Measurements from ENCODE around the gene C5orf58. TPM values are rescaled to one million over a fixed set of nuclear protein-coding genes. Genes with fewer than 3 reads are reported as not detected.
A peak's percentile ranks its signal among the peaks of the same experiment; 100 is the strongest.

Gene C5orf58
- total and polyA plus RNA-seq, 10 of the 15 experiments (the other 5 are each of a cell fraction or from before 2014, with no cell fraction given) = 0.13 to 0.27 (median 0.26) TPM; not detected in 7

- WGBS (ENCODE audit: insufficient coverage, insufficient replicate concordance, low lambda C conversion rate, missing lambda C conversion rate) = 95% methylated on average over 4 of the region's 4 CpGs
- H3K9ac ChIP-seq (ENCODE audit: control insufficient read depth, insufficient read depth, low read length) = peak overlapping the region; percentile 50; the same call in 1 of the 2 replicates
- H3K4me1 ChIP-seq (ENCODE audit: control insufficient read depth, insufficient read depth, low read length) = peaks cover 31% of the 10 kb centered on the region
- H3K36me3 ChIP-seq (ENCODE audit: control insufficient read depth in 2 of 2, insufficient read depth in 2 of 2, low read length in 1 of 2) = peaks cover 4 to 8% of the 10 kb centered on the region in 2 experiments; a peak in 3 of 4 replicates
- H3K4me3 ChIP-seq = peak overlapping the region; percentile 2; the same call in 1 of the 2 replicates
- no peaks in the 10 kb centered on the region for H3K27me3 ChIP-seq (replicated peaks in 1 of 2; ENCODE audit: control insufficient read depth in 2 of 2, insufficient read depth in 2 of 2, low read length in 1 of 2)
- H3K4me2 ChIP-seq (ENCODE audit: control insufficient read depth, insufficient read depth) = peak overlapping the region; percentile 79
- DNase-seq (ENCODE audit: low read depth, low spot score) (no peak), FAIRE-seq (no peak), ATAC-seq (no peak)
- intact Hi-C loops (cut with micrococcal nuclease; ENCODE audit: unreplicated experiment) = loop anchor here (1.0 kb wide), 2 partner anchors 14 to 18 kb away; partner anchors contain the start of gene LCP2
- ChIA-PET RAD21 (ENCODE audit: unreplicated experiment) (interaction anchor here (1.2 to 8.9 kb wide), 9 partner anchors 12 to 59 kb away, joined by 4 to 182 read pairs (median 12); partner anchors contain the start of gene LCP2), CTCF (interaction anchor here (0.8 to 8.1 kb wide), 13 partner anchors 9 to 132 kb away, joined by 3 to 126 read pairs (median 3); partner anchors contain the start of gene LCP2), SMC1A (ENCODE audit: uncharacterized antibody, unreplicated experiment) (interaction anchor here (0.9 to 16.6 kb wide), 8 partner anchors 11 to 142 kb away, joined by 3 to 451 read pairs (median 12); partner anchors contain the start of gene LCP2), POLR2A (interaction anchor here (0.6 to 4.5 kb wide), 9 partner anchors 12 to 60 kb away, joined by 3 to 75 read pairs (median 6); partner anchors contain the start of gene LCP2)
- no peaks in the 10 kb centered on the region for H4K20me1 ChIP-seq (ENCODE audit: control insufficient read depth, insufficient read depth)
- H3K9me3 ChIP-seq (replicated peaks; ENCODE audit: control insufficient read depth, insufficient read depth, low read length) = peaks cover 3% of the 10 kb centered on the region; the same call in 1 of the 3 replicates
- no TSS peak for BruUV-seq (replicated peaks)
- TF ChIP-seq RUNX3 (IDR thresholded peaks at IDR 0.05; ENCODE audit: low read length) = no peak
- no peak for TF ChIP-seq ZNF274 (IDR thresholded peaks at IDR 0.05; ENCODE audit: insufficient read depth, insufficient read length)
- no peak for TF ChIP-seq JUNB (IDR thresholded peaks at IDR 0.05)
- no peak for TF ChIP-seq RELB (IDR thresholded peaks at IDR 0.05; ENCODE audit: low read depth)
- no peak for TF ChIP-seq CHD2 (IDR thresholded peaks at IDR 0.05; ENCODE audit: borderline replicate concordance, low read depth, low read length)
- TF ChIP-seq RELA (IDR thresholded peaks at IDR 0.05; ENCODE audit: borderline replicate concordance, partially characterized antibody) = no peak
- TF ChIP-seq TCF7 (IDR thresholded peaks at IDR 0.05; ENCODE audit: borderline replicate concordance) = no peak
- no peak for TF ChIP-seq E2F4 (IDR thresholded peaks at IDR 0.05; ENCODE audit: low read depth, low read length)
- no peak for TF ChIP-seq CBX3 (IDR thresholded peaks at IDR 0.05; ENCODE audit: borderline replicate concordance, low read depth)
- TF ChIP-seq E4F1 (IDR thresholded peaks at IDR 0.05; ENCODE audit: borderline replicate concordance, partially characterized antibody) = no peak
- no peak for TF ChIP-seq ZBTB11 (CRISPR knock-in tag; IDR thresholded peaks at IDR 0.05)
- TF ChIP-seq RAD51 (IDR thresholded peaks at IDR 0.05) = no peak
- no peak for TF ChIP-seq EGR1 (IDR thresholded peaks at IDR 0.05; ENCODE audit: borderline replicate concordance in 1 of 2, low read depth in 2 of 2, low read length in 2 of 2)
- TF ChIP-seq TARDBP (IDR thresholded peaks at IDR 0.05; ENCODE audit: borderline replicate concordance) = no peak
- TF ChIP-seq TAF1 (IDR thresholded peaks at IDR 0.05; ENCODE audit: borderline replicate concordance, low read depth, low read length) = no peak
- no peak overlapping the region for H2AFZ ChIP-seq (ENCODE audit: control insufficient read depth, low read depth, low read length)
- no peaks in the 10 kb centered on the region for H3K79me2 ChIP-seq (ENCODE audit: control insufficient read depth, insufficient read depth, low read length)
- peak overlapping the region; percentile 91 for H3K27ac ChIP-seq (ENCODE audit: control insufficient read depth, insufficient read depth)
- in situ Hi-C loops (cut with MboI) = loop anchor here (5.0 kb wide), 1 partner anchor 58 kb away; no protein-coding TSS in a partner anchor
These were observed 46.7 kb downstream of the C5orf58 start for GRCh38 chr5:170279459-170279817.

Measured in GM12878 (cell line).